ENCODE measurements around the gene LRRC59.
"Not testable (repeated sequence)": the region's sequence is repeated elsewhere in the genome, so short reads cannot be mapped to it uniquely, and the experiment has no call there.

LRRC59 gene

GRCh38 chr17:50347117-50347893, 50.0 kb downstream of the LRRC59 start:
- no peak for DNase-seq (ENCODE audit: low read depth)

GRCh38 chr17:50346313-50347116, 50.8 kb downstream of the LRRC59 start:
- peak; percentile 33 for DNase-seq (ENCODE audit: low read depth)

GRCh38 chr17:50345432-50346312, 51.7 kb downstream of the LRRC59 start, which contains the start of gene XYLT2:
Gene XYLT2 (plus strand): TSS chr17:50346126. CDS start chr17:50346141, 15 bp downstream.
- peak; percentile 90 for DNase-seq (ENCODE audit: low read depth)

- DNase-seq (ENCODE audit: low read depth), result no peak
Observed at GRCh38 chr17:50344731-50345365, 52.5 kb downstream of the LRRC59 start.

- DNase-seq (ENCODE audit: low read depth), result no peak
Observed at GRCh38 chr17:50339381-50339780, 57.9 kb downstream of the LRRC59 start.

GRCh38 chr17:50338645-50339044, 58.7 kb downstream of the LRRC59 start:
- DNase-seq (ENCODE audit: low read depth), result no peak

- DNase-seq (ENCODE audit: low read depth), result no peak
Observed at GRCh38 chr17:50337956-50338355, 59.4 kb downstream of the LRRC59 start.

- not testable (repeated sequence) for DNase-seq (ENCODE audit: low read depth)
Observed at GRCh38 chr17:50333291-50334057, 63.8 kb downstream of the LRRC59 start.

GRCh38 chr17:50332196-50332595, 65.1 kb downstream of the LRRC59 start:
- no peak for DNase-seq (ENCODE audit: low read depth)
